ENCODE measurements around the gene TSPAN10. TPM values are rescaled to one million over a fixed set of nuclear protein-coding genes. Genes with fewer than 3 reads are reported as not detected.

TSPAN10 gene
- total and polyA plus RNA-seq, 2 of the 13 experiments (the other 11 are each of a cell fraction or from before 2014, with no cell fraction given) = 0.54 to 0.75 TPM

GRCh38 chr17:81652906-81653771 is 16.1 kb downstream of the TSPAN10 start (continued):
- TF ChIP-seq, protein P1, sequence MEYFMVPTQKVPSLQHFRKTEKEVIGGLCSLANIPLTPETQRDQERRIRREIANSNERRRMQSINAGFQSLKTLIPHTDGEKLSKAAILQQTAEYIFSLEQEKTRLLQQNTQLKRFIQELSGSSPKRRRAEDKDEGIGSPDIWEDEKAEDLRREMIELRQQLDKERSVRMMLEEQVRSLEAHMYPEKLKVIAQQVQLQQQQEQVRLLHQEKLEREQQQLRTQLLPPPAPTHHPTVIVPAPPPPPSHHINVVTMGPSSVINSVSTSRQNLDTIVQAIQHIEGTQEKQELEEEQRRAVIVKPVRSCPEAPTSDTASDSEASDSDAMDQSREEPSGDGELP (IDR thresholded peaks at IDR 0.05; ENCODE audit: borderline replicate concordance, low read depth) = peak; percentile 54; the same call in 1 of the 2 replicates
- no peak for TF ChIP-seq KLF16 (CRISPR knock-in tag; IDR thresholded peaks at IDR 0.05)
- no peak for TF ChIP-seq ZBTB2 (CRISPR knock-in tag; IDR thresholded peaks at IDR 0.05; ENCODE audit: low read depth)
- TF ChIP-seq ZNF552 (CRISPR knock-in tag; IDR thresholded peaks at IDR 0.05; ENCODE audit: borderline replicate concordance) = no peak
- TF ChIP-seq SMAD1 (CRISPR knock-in tag; IDR thresholded peaks at IDR 0.05; ENCODE audit: borderline replicate concordance, low read depth) = no peak; the same call in 1 of the 2 replicates
- peak; percentile 80 for TF ChIP-seq SP5 (CRISPR knock-in tag; IDR thresholded peaks at IDR 0.05; ENCODE audit: borderline replicate concordance, low read depth)
- TF ChIP-seq MXD1 (CRISPR knock-in tag; IDR thresholded peaks at IDR 0.05) = no peak
- TF ChIP-seq SPEN (CRISPR knock-in tag; IDR thresholded peaks at IDR 0.05; ENCODE audit: low read depth) = no peak
- TF ChIP-seq MEIS1 (CRISPR knock-in tag; IDR thresholded peaks at IDR 0.05; ENCODE audit: borderline replicate concordance) = 0 out of 2 replicates have a peak, but pooled peaks have one; percentile 36
- peak; percentile 60 for TF ChIP-seq ZNF687 (CRISPR knock-in tag; IDR thresholded peaks at IDR 0.05)
- TF ChIP-seq AKAP8 (CRISPR knock-in tag; IDR thresholded peaks at IDR 0.05) = no peak
- TF ChIP-seq, protein P2, sequence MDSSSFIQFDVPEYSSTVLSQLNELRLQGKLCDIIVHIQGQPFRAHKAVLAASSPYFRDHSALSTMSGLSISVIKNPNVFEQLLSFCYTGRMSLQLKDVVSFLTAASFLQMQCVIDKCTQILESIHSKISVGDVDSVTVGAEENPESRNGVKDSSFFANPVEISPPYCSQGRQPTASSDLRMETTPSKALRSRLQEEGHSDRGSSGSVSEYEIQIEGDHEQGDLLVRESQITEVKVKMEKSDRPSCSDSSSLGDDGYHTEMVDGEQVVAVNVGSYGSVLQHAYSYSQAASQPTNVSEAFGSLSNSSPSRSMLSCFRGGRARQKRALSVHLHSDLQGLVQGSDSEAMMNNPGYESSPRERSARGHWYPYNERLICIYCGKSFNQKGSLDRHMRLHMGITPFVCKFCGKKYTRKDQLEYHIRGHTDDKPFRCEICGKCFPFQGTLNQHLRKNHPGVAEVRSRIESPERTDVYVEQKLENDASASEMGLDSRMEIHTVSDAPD (CRISPR knock-in tag; IDR thresholded peaks at IDR 0.05) = no peak
- TF ChIP-seq MEF2D (CRISPR knock-in tag; IDR thresholded peaks at IDR 0.05) = no peak
- TF ChIP-seq HMGXB4 (CRISPR knock-in tag; IDR thresholded peaks at IDR 0.05; ENCODE audit: borderline replicate concordance in 1 of 2, low read depth in 1 of 2) = 0 out of 4 replicates have a peak, but pooled peaks of 1 of the 2 experiments have one; percentile 27

All from HepG2 (cell line).